ENCODE results near the gene PCSK6. TPM values are rescaled to one million over a fixed set of nuclear protein-coding genes. Genes with fewer than 3 reads are reported as not detected.

Gene PCSK6
- total RNA-seq, 5 donors from 2014 or later (not counting 1 experiment from before 2014, with no cell fraction given), result 0.16 to 2.2 (median 1.3) TPM

- H3K4me3 ChIP-seq (ENCODE audit: control insufficient read depth in 1 of 2, extremely low read depth in 1 of 2, low read length in 1 of 2), result no peak overlapping the region
- peaks cover 0 to 3% of the 10 kb centered on the region in 2 experiments for H3K4me1 ChIP-seq (ENCODE audit: control insufficient read depth in 1 of 2, extremely low read depth in 1 of 2, insufficient read depth in 2 of 2, low read length in 2 of 2)
- 80% methylated on average over 14 of the region's 20 CpGs for WGBS (ENCODE audit: insufficient coverage)
- H3K9me3 ChIP-seq, result no peaks in the 10 kb centered on the region
- Mint-ChIP-seq H3K27me3 (peaks cover 24 to 42% of the 10 kb centered on the region in 2 donors), H3K27ac (no peak overlapping the region), H3K36me3 (no peaks in the 10 kb centered on the region), H3K4me3 (no peak overlapping the region), H3K9me3 (no peaks in the 10 kb centered on the region), H3K4me1 (peaks cover 4% of the 10 kb centered on the region in 3 donors)
- POLR2A ChIA-PET, result no interaction called here
- ATAC-seq (replicated peaks in 1 of 4) (no peak), DNase-seq (no peak)
- no peaks in the 10 kb centered on the region for H3K36me3 ChIP-seq (ENCODE audit: control insufficient read depth in 2 of 2, extremely low read depth in 1 of 2, insufficient read depth in 1 of 2, low read length in 1 of 2)
- CTCF ChIA-PET, result no interaction called here
- no peak overlapping the region for H3K27ac ChIP-seq (ENCODE audit: low read length)
- H3K27me3 ChIP-seq (replicated peaks in 1 of 2; ENCODE audit: control insufficient read depth in 2 of 2, extremely low read depth in 1 of 2, insufficient read depth in 2 of 2, low read length in 1 of 2), result peaks cover 0 to 55% of the 10 kb centered on the region in 2 experiments
Observed at GRCh38 chr15:101453123-101454120, 36.1 kb downstream of the PCSK6 start.

- Mint-ChIP-seq H3K27me3 (peaks cover 28 to 42% of the 10 kb centered on the region in 2 donors), H3K9me3 (no peaks in the 10 kb centered on the region), H3K4me3 (no peak overlapping the region), H3K4me1 (peaks cover 4% of the 10 kb centered on the region in 3 donors), H3K36me3 (no peaks in the 10 kb centered on the region), H3K27ac (no peak overlapping the region)
- Histone ChIP-seq H3K36me3 (ENCODE audit: control insufficient read depth in 2 of 2, extremely low read depth in 1 of 2, insufficient read depth in 1 of 2, low read length in 1 of 2) (no peaks in the 10 kb centered on the region), H3K4me3 (ENCODE audit: control insufficient read depth in 1 of 2, extremely low read depth in 1 of 2, low read length in 1 of 2) (no peak overlapping the region), H3K4me1 (ENCODE audit: control insufficient read depth in 1 of 2, extremely low read depth in 1 of 2, insufficient read depth in 2 of 2, low read length in 2 of 2) (peaks cover 0 to 3% of the 10 kb centered on the region in 2 experiments), H3K9me3 (no peaks in the 10 kb centered on the region), H3K27ac (ENCODE audit: low read length) (no peak overlapping the region), H3K27me3 (replicated peaks in 1 of 2; ENCODE audit: control insufficient read depth in 2 of 2, extremely low read depth in 1 of 2, insufficient read depth in 2 of 2, low read length in 1 of 2) (peaks cover 0 to 58% of the 10 kb centered on the region in 2 experiments)
- POLR2A ChIA-PET, result no interaction called here
- ATAC-seq (replicated peaks in 1 of 4) (no peak), DNase-seq (no peak)
- WGBS (ENCODE audit: insufficient coverage), result 88% methylated on average over 8 of the region's 11 CpGs
- CTCF ChIA-PET, result no interaction called here
Observed at GRCh38 chr15:101452572-101452971, 36.9 kb downstream of the PCSK6 start.

GRCh38 chr15:101451846-101452245 is 37.7 kb downstream of the PCSK6 start:
- Mint-ChIP-seq H3K9me3 (no peaks in the 10 kb centered on the region), H3K27ac (no peak overlapping the region), H3K4me1 (peaks cover 4% of the 10 kb centered on the region in 3 donors), H3K27me3 (peaks cover 28 to 42% of the 10 kb centered on the region in 2 donors), H3K4me3 (no peak overlapping the region), H3K36me3 (no peaks in the 10 kb centered on the region)
- DNase-seq, result no peak
- WGBS (ENCODE audit: insufficient coverage), result 100% methylated on average over 1 of the region's 3 CpGs
- no peaks in the 10 kb centered on the region for H3K36me3 ChIP-seq (ENCODE audit: control insufficient read depth in 2 of 2, extremely low read depth in 1 of 2, insufficient read depth in 1 of 2, low read length in 1 of 2)
- ChIA-PET CTCF (no interaction called here), POLR2A (no interaction called here)
- H3K27ac ChIP-seq (ENCODE audit: low read length), result no peak overlapping the region
- no peak overlapping the region for H3K4me3 ChIP-seq (ENCODE audit: control insufficient read depth in 1 of 2, extremely low read depth in 1 of 2, low read length in 1 of 2)
- H3K27me3 ChIP-seq (replicated peaks in 1 of 2; ENCODE audit: control insufficient read depth in 2 of 2, extremely low read depth in 1 of 2, insufficient read depth in 2 of 2, low read length in 1 of 2), result peaks cover 0 to 62% of the 10 kb centered on the region in 2 experiments
- H3K4me1 ChIP-seq (ENCODE audit: control insufficient read depth in 1 of 2, extremely low read depth in 1 of 2, insufficient read depth in 2 of 2, low read length in 2 of 2), result peaks cover 0 to 3% of the 10 kb centered on the region in 2 experiments
- H3K9me3 ChIP-seq, result no peaks in the 10 kb centered on the region
- ATAC-seq (replicated peaks in 1 of 4), result no peak

GRCh38 chr15:101451266-101451799 is 38.2 kb downstream of the PCSK6 start:
- DNase-seq (no peak), ATAC-seq (replicated peaks in 1 of 4) (no peak)
- POLR2A ChIA-PET, result no interaction called here
- peaks cover 0 to 61% of the 10 kb centered on the region in 2 experiments for H3K27me3 ChIP-seq (replicated peaks in 1 of 2; ENCODE audit: control insufficient read depth in 2 of 2, extremely low read depth in 1 of 2, insufficient read depth in 2 of 2, low read length in 1 of 2)
- H3K9me3 Mint-ChIP-seq, result no peaks in the 10 kb centered on the region
- CTCF ChIA-PET, result no interaction called here
- H3K36me3 ChIP-seq (ENCODE audit: control insufficient read depth in 2 of 2, extremely low read depth in 1 of 2, insufficient read depth in 1 of 2, low read length in 1 of 2), result no peaks in the 10 kb centered on the region
- no peak overlapping the region for H3K27ac ChIP-seq (ENCODE audit: low read length)
- whole genome bisulfite sequencing (ENCODE audit: insufficient coverage), result 38% methylated on average over 5 of the region's 19 CpGs
- H3K4me3 Mint-ChIP-seq, result no peak overlapping the region
- H3K4me1 ChIP-seq (ENCODE audit: control insufficient read depth in 1 of 2, extremely low read depth in 1 of 2, insufficient read depth in 2 of 2, low read length in 2 of 2), result peaks cover 0 to 3% of the 10 kb centered on the region in 2 experiments
- H3K27ac Mint-ChIP-seq, result no peak overlapping the region
- H3K27me3 Mint-ChIP-seq, result peaks cover 30 to 42% of the 10 kb centered on the region in 2 donors
- no peaks in the 10 kb centered on the region for H3K36me3 Mint-ChIP-seq
- H3K9me3 ChIP-seq, result no peaks in the 10 kb centered on the region
- peaks cover 4% of the 10 kb centered on the region in 3 donors for H3K4me1 Mint-ChIP-seq
- no peak overlapping the region for H3K4me3 ChIP-seq (ENCODE audit: control insufficient read depth in 1 of 2, extremely low read depth in 1 of 2, low read length in 1 of 2)

- no peak for ATAC-seq (replicated peaks in 1 of 4)
- no peaks in the 10 kb centered on the region for H3K36me3 Mint-ChIP-seq
- no peak overlapping the region for H3K4me3 Mint-ChIP-seq
- Histone ChIP-seq H3K27me3 (replicated peaks in 1 of 2; ENCODE audit: control insufficient read depth in 2 of 2, extremely low read depth in 1 of 2, insufficient read depth in 2 of 2, low read length in 1 of 2) (peaks cover 0 to 58% of the 10 kb centered on the region in 2 experiments), H3K9me3 (no peaks in the 10 kb centered on the region), H3K4me1 (ENCODE audit: control insufficient read depth in 1 of 2, extremely low read depth in 1 of 2, insufficient read depth in 2 of 2, low read length in 2 of 2) (peaks cover 0 to 3% of the 10 kb centered on the region in 2 experiments), H3K36me3 (ENCODE audit: control insufficient read depth in 2 of 2, extremely low read depth in 1 of 2, insufficient read depth in 1 of 2, low read length in 1 of 2) (no peaks in the 10 kb centered on the region), H3K27ac (ENCODE audit: low read length) (no peak overlapping the region), H3K4me3 (ENCODE audit: control insufficient read depth in 1 of 2, extremely low read depth in 1 of 2, low read length in 1 of 2) (no peak overlapping the region)
- CTCF ChIA-PET, result no interaction called here
- H3K27me3 Mint-ChIP-seq, result peaks cover 31 to 42% of the 10 kb centered on the region in 2 donors
- no peak overlapping the region for H3K27ac Mint-ChIP-seq
- peaks cover 4% of the 10 kb centered on the region in 3 donors for H3K4me1 Mint-ChIP-seq
- DNase-seq, result no peak
- POLR2A ChIA-PET, result no interaction called here
- no peaks in the 10 kb centered on the region for H3K9me3 Mint-ChIP-seq
- 82% methylated on average over 7 of the region's 18 CpGs for WGBS (ENCODE audit: insufficient coverage)
Observed at GRCh38 chr15:101450403-101451265, 38.9 kb downstream of the PCSK6 start.
